Activated T-cell treated with anti-CD3 and anti-CD28 coated beads, Interleukin-2, amount 50 U/mL, for 72 hours (primary cell): Measurements from ENCODE around the gene TMEM203. TPM values are rescaled to one million over a fixed set of nuclear protein-coding genes. Genes with fewer than 3 reads are reported as not detected.
A peak's percentile ranks its signal among the peaks of the same experiment; 100 is the strongest.

Experiments
- ATAC-seq, 2 donors: fragments of 150-1000 bp; cut with Tn5 transposase; replicated peaks in 1 of 2; 2 replicates each; pipeline ENCODE4 v1.10.0; 2021; ENCODE audit warnings: moderate library complexity in 2 of 2, mild to moderate bottlenecking in 1 of 2
- DNase-seq, 2 donors: peaks; one replicate each; pipeline ENCODE4 v3.0.0; 2021 to 2022; ENCODE audit warnings: mixed read lengths in 1 of 2
- H3K27ac Mint-ChIP-seq: one replicate; pipeline ENCODE4 v1.8.0; 2022; ENCODE audit warnings: mild to moderate bottlenecking, moderate library complexity, mixed read lengths
- H3K27me3 Mint-ChIP-seq: one replicate; pipeline ENCODE4 v1.8.0; 2022; ENCODE audit warnings: low read depth, mixed read lengths
- H3K36me3 Mint-ChIP-seq, 2 donors: one replicate each; pipeline ENCODE4 v1.8.0; 2022; ENCODE audit warnings: mixed read lengths in 2 of 2, mild to moderate bottlenecking in 1 of 2; ENCODE audit not compliant: insufficient read depth in 2 of 2
- H3K4me1 Mint-ChIP-seq: one replicate; pipeline ENCODE4 v1.8.0; 2022; ENCODE audit warnings: low read depth, mixed read lengths
- H3K4me3 Mint-ChIP-seq, 2 donors: one replicate each; pipeline ENCODE4 v1.8.0; 2022; ENCODE audit warnings: mild to moderate bottlenecking in 2 of 2, mixed read lengths in 2 of 2, moderate library complexity in 2 of 2
- H3K9me3 Mint-ChIP-seq, 2 donors: one replicate each; pipeline ENCODE4 v1.8.0; 2022; ENCODE audit warnings: mixed read lengths in 2 of 2
- total RNA-seq, 2 donors: library from RNA; stranded (reverse); gene quantifications; one replicate each; pipeline ENCODE4 v1.2.3, GENCODE V29; 2022

The TMEM203 gene
- total RNA-seq, 2 donors from 2014 or later = 27.4 to 33.3 TPM

- Mint-ChIP-seq H3K4me3 (peak overlapping the region; percentile 18 to 91), H3K36me3 (peaks cover 8 to 9% of the 10 kb centered on the region in 2 donors), H3K27ac (no peak overlapping the region), H3K27me3 (no peaks in the 10 kb centered on the region), H3K4me1 (peaks cover 18% of the 10 kb centered on the region), H3K9me3 (no peaks in the 10 kb centered on the region)
- no peak for ATAC-seq
- DNase-seq = no peak
These were observed 32.6 kb upstream of the TMEM203 start for GRCh38 chr9:137237759-137238726.

- DNase-seq = no peak
- H3K36me3 Mint-ChIP-seq = peaks cover 0 to 4% of the 10 kb centered on the region in 2 donors
- H3K27me3 Mint-ChIP-seq = no peaks in the 10 kb centered on the region
- no peaks in the 10 kb centered on the region for H3K9me3 Mint-ChIP-seq
- peaks cover 7% of the 10 kb centered on the region for H3K4me1 Mint-ChIP-seq
- H3K4me3 Mint-ChIP-seq = peak overlapping the region; percentile 43 to 52
- ATAC-seq = no peak
- no peak overlapping the region for H3K27ac Mint-ChIP-seq
These were observed 31.5 kb upstream of the TMEM203 start for GRCh38 chr9:137236936-137237421.

GRCh38 chr9:137236238-137236935 is 30.9 kb upstream of the TMEM203 start:
- H3K4me1 Mint-ChIP-seq = peaks cover 7% of the 10 kb centered on the region
- peak overlapping the region; percentile 43 to 52 for H3K4me3 Mint-ChIP-seq
- DNase-seq (peak; percentile 93 to 94), ATAC-seq (peak; percentile 26 to 35)
- no peaks in the 10 kb centered on the region for H3K9me3 Mint-ChIP-seq
- no peak overlapping the region for H3K27ac Mint-ChIP-seq
- H3K27me3 Mint-ChIP-seq = no peaks in the 10 kb centered on the region
- peaks cover 0 to 4% of the 10 kb centered on the region in 2 donors for H3K36me3 Mint-ChIP-seq

- no peak overlapping the region for H3K27ac Mint-ChIP-seq
- H3K4me1 Mint-ChIP-seq = peaks cover 7% of the 10 kb centered on the region
- DNase-seq = no peak
- no peak for ATAC-seq
- H3K9me3 Mint-ChIP-seq = no peaks in the 10 kb centered on the region
- H3K27me3 Mint-ChIP-seq = no peaks in the 10 kb centered on the region
- H3K36me3 Mint-ChIP-seq = no peaks in the 10 kb centered on the region
- H3K4me3 Mint-ChIP-seq = no peak overlapping the region
These were observed 30.2 kb upstream of the TMEM203 start for GRCh38 chr9:137235424-137236237.

- no peak for DNase-seq
- H3K36me3 Mint-ChIP-seq = no peaks in the 10 kb centered on the region
- no peaks in the 10 kb centered on the region for H3K27me3 Mint-ChIP-seq
- H3K9me3 Mint-ChIP-seq = no peaks in the 10 kb centered on the region
- ATAC-seq = no peak
- H3K4me1 Mint-ChIP-seq = peaks cover 7% of the 10 kb centered on the region
- H3K27ac Mint-ChIP-seq = no peak overlapping the region
- H3K4me3 Mint-ChIP-seq = no peak overlapping the region
These were observed 29.4 kb upstream of the TMEM203 start for GRCh38 chr9:137234758-137235423.

- no peak for ATAC-seq
- no peak overlapping the region for H3K4me3 Mint-ChIP-seq
- H3K4me1 Mint-ChIP-seq = peaks cover 6% of the 10 kb centered on the region
- no peaks in the 10 kb centered on the region for H3K36me3 Mint-ChIP-seq
- no peaks in the 10 kb centered on the region for H3K9me3 Mint-ChIP-seq
- H3K27ac Mint-ChIP-seq = no peak overlapping the region
- no peak for DNase-seq
- H3K27me3 Mint-ChIP-seq = no peaks in the 10 kb centered on the region
These were observed 28.7 kb upstream of the TMEM203 start for GRCh38 chr9:137234055-137234697.

GRCh38 chr9:137233143-137233980 is 27.9 kb upstream of the TMEM203 start:
- Mint-ChIP-seq H3K27ac (no peak overlapping the region), H3K9me3 (no peaks in the 10 kb centered on the region), H3K4me3 (no peak overlapping the region), H3K4me1 (no peaks in the 10 kb centered on the region), H3K36me3 (no peaks in the 10 kb centered on the region), H3K27me3 (no peaks in the 10 kb centered on the region)
- ATAC-seq (no peak), DNase-seq (no peak)

- ATAC-seq = no peak
- Mint-ChIP-seq H3K36me3 (no peaks in the 10 kb centered on the region), H3K9me3 (no peaks in the 10 kb centered on the region), H3K4me3 (no peak overlapping the region), H3K27ac (no peak overlapping the region), H3K4me1 (peaks cover 4% of the 10 kb centered on the region), H3K27me3 (peaks cover 4% of the 10 kb centered on the region)
- no peak for DNase-seq
These were observed 27.1 kb upstream of the TMEM203 start for GRCh38 chr9:137232510-137232909.

GRCh38 chr9:137232101-137232500 is 26.7 kb upstream of the TMEM203 start:
- ATAC-seq (no peak), DNase-seq (no peak)
- Mint-ChIP-seq H3K4me3 (no peak overlapping the region), H3K36me3 (no peaks in the 10 kb centered on the region), H3K9me3 (no peaks in the 10 kb centered on the region), H3K4me1 (peaks cover 6% of the 10 kb centered on the region), H3K27ac (no peak overlapping the region), H3K27me3 (peaks cover 6% of the 10 kb centered on the region)

GRCh38 chr9:137231372-137232039 is 26.1 kb upstream of the TMEM203 start:
- Mint-ChIP-seq H3K4me3 (no peak overlapping the region), H3K9me3 (no peaks in the 10 kb centered on the region), H3K27me3 (peaks cover 6% of the 10 kb centered on the region), H3K27ac (no peak overlapping the region), H3K36me3 (no peaks in the 10 kb centered on the region), H3K4me1 (peaks cover 6% of the 10 kb centered on the region)
- ATAC-seq (no peak), DNase-seq (no peak)
